GM11168 (cell line): Measurements from ENCODE around the gene MYO1H.

Source experiments
- in situ Hi-C: fragments of 300-500 bp; cut with MboI; formaldehyde crosslinking; loops from one replicate; pipeline ENCODE4 v1.12.0; 2022; ENCODE audit warnings: low sequenced_read_pairs; ENCODE audit not compliant: unreplicated experiment

MYO1H gene

DNA sequence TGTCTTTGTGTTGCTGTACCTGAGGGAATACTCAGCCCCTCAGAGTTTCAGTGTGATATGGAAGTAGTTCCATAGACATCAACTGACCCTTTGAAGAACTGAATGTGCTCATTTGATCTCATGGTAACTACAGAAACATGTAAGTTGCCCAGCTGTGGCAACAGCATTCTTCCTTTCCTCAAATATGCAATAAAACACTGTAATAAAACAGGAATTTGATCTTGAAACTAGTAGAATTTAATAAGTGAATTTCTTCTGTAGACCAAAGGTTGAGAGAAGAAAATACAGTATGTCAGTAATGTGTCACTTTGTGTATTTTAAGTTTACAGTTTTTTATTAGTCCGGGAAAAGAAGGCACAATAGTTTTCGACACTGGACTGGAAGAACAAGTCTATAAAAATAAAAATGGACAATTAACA is 97.5 kb downstream of the MYO1H start:
- in situ Hi-C loops, result no loop called here

DNA sequence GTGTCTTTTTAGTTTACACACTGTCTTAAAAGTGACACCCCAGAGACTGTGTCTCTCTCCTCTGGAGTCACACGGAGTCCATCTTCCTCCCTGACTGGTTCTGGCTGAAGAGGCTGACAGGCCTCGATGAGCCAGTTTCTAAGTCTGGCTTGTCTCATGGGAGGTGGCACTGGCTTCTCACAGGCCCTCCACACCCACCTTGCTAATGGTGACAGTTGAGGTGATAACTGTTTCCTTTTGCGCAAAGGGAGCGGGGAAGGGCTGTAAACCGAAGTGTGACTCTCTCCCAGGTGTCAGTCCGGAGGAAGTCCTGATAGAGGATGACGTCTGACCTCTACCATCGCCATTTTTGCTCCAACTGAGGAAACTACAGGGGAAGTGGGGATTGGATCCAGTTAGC is 99.2 kb downstream of the MYO1H start:
- in situ Hi-C loops, result no loop called here

DNA sequence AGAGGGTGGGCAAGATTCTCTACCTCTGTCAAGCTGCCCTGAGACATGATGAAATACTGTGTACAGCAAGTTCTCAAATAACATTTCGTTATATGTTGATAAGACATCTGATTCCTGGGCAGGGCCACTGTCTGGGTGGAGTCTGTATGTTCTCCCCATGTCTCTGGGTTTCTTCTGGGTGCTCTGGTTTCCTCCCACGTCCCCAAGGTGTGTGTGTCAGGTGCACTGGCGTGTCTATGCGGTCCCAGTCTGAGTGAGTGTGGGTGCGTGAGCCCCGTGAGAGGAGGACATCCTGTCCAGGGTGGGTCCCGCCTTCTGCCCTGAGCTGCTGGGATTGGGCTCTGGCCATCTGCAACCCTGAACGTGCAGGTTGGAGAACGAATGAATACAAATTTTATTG is 99.8 kb downstream of the MYO1H start:
- in situ Hi-C loops, result no loop called here

DNA sequence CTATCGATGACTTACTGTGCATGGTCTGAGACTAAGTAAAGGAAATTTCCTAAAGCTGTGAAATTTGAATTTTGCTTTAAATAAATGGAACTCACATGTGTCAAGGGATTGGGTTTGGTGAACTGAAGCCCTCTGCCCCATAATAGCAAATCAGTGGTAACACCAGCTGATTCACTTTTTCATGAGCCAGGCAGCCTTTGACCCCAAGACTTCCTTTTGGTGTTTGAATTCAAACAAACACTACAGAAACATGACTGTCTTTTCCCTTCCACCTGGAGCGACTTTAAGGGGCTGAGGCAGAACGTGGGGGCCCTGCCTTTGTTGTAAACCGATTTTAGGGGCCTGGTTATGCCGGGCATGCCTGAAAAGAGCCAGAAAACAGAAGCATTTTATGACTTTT is 100.6 kb downstream of the MYO1H start:
- in situ Hi-C loops, result no loop called here

DNA sequence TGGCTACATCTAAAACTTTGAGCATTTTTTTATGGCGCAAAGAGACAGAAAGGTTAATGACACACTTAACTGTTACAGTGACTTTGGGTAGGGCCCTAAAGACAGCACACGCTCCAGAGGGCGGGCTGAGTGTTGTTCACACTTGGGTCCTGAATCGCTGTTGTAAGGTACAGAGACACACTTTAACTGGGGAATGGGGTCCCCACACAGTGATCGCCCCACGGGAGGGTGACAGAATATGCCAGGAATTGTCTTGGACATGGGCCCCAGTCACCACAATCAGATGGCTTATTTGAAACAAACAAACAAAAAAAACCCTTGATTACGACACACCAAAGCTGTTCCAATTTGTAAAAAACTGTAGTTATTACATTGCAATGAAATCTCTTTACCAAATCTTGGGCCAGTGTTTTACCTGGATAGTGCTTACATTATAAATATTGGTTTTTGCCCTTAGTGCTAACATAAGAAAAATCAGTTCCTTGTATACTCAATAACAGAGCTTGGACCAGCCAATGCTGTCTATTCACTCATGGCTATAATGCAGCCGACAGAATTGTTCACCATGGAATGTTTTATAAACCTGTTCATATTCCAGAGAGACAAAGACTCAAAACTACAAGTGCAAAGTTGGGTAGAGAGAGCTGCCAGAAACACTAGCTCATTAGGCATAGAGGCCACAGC is 101.1 kb downstream of the MYO1H start:
- in situ Hi-C loops, result no loop called here

DNA sequence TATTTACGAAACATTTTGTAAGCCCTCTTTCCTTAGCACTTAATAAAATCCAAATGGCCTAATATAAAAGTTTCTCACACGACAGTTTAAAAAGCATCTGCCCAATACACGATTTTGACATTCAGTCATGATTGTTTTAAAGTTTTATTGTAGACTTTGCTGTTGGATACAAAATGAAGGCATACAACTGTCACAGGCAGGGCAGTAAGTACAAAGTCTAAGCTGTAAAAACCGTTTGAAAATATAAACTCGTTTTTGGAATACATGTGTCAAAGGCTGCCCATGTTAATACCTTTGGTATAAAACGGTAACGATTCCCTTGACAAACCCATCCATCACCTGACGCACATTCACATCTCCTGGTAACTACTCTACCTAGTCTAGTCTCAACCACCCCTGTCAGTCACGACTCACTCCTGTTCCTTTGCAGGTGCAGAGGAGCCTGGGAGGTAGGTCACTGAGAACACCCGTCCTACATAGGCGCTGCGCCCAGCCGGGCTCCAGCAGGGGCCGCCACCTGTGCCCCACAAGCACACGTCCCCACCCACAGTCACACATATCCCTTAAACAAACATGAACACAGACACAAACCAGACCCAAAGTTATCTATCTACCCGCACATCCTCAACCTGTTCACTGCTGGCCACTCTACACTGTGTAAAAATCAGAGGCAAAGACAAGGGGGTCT is 102.3 kb downstream of the MYO1H start:
- in situ Hi-C loops, result no loop called here

DNA sequence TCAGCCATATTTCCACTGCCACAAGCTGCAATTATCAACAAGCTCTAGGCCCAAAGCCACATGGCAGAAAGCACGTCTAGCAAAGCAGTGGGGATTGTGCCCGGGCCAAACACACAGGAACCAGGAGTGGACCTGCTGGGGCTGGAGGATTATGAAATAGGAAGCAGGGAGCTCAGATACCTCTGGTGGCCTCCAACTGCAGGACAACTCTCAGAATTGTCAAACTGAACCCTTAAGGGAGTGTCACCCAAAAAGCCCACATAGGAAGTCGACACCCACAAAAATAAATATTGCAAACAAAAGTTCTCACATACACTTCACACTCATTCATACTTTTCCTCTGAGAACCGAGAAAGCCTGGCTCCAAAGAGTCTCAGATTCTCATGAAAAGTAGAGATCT is 103.3 kb downstream of the MYO1H start:
- in situ Hi-C loops, result no loop called here

DNA sequence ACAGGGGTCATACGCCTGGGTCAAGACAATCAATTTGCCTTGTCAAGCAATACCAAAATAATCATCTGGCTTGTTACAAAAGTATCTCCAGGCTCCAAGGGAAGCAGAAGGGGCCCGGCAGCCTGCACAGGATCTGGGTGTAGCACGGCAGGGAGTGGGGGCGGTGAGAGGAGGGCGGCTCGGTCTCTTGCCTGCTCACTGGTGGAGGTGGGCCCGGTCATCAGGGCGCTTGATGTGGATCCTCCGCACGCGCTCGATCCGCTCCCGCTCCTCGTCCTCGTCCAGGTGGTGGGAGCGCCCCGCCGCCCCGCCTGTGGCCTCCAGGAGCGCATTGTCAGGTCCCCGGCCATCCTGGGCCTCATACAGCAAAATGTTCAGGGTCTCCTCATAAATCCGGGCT is 103.7 kb downstream of the MYO1H start:
- in situ Hi-C loops, result no loop called here

DNA sequence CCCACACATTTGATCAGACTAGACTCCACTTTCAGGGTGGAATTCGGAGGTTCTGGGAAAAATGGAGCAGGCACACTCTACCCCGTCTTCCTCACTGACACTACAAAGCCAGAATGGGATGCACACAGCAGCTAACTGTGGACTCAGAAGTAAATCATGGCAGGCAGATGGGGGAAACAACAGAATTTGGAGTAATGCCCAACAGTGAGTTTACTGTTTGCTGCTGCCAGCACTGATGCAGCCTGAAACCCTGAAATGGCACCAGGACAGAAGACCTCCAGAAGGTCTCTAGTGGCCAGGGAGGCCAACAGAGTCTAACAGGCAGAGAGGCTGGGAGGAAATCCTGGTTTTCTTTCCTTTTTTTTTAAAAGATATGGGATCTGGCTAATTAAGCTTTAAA is 104.8 kb downstream of the MYO1H start:
- in situ Hi-C loops, result no loop called here

DNA sequence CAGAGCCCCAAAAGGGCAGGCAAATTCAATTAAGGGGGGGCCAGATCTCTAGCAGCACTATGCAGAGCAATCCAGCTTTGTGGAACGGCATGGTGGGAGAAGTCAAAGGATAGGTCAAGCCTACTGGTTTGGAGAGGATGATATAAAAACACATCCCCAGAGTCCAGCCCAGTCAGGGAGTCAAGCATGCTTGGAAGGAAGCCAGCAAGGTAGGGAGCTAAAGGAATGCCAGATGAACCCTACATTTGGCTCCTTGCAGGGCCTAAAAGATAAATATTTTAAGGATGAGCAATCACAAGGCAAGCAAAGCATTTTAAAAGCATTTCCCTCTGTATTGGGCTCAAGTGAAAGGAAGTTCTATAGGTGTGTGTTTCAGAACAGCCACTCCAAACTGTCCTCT is 108.0 kb downstream of the MYO1H start:
- in situ Hi-C loops, result no loop called here

DNA sequence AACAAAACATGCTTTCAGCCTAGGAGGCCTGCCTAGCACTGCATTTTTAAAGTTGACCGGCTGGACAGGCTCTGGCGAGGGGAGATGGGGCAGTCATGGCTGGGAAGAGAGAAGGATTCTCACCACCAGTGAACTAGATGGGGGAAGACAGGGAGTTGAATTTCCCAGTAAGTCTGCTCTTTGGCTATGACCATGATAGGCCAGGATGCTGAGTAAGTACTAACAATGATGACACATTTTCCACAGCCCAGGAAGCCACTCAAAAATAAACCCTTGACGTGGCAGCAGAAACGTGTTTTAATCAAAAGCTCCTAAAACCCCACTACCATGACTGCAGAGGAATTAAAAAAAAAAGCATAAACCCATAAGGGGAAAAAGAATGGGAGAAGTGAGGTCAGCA is 110.4 kb downstream of the MYO1H start:
- in situ Hi-C loops, result no loop called here

DNA sequence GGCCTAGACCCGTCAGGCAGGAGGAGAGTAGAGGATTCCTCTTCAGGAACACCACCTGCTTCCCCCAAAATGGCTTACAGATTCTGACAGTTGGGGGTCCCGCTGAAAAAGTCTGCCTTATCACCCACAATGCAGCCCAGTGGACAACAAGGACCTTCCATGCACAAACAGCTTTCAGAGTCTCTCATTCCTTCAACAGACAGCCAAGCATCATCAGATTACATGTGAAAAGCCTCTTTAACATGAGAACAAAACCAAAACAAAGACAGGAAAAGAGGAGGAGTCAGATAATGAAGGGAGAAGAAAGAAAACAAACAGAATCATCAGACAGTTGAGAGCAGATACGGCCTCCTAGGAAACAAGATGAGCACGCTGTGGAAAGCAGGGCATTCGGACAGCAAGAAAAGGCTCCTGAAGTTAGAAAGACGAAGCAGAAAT is 111.1 kb downstream of the MYO1H start:
- in situ Hi-C loops, result no loop called here

DNA sequence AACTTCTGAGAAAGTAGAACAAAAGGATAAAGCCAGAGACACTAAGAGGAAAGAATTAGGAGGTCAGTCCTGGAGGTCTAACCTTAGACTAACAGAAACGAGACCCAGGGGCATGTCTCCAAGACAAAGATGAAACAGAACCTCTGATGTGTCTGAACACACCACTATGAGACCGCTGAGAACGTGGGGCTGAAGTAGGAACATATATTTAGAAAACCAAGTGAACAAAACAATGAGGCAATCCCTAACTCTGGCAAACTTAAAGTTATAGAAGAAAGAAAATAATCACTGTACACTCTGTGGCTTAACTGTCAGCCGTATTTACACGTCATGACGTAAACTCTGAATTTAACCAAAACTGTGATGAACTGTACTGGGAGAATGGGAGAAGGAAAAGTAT is 111.5 kb downstream of the MYO1H start:
- in situ Hi-C loops, result no loop called here

DNA sequence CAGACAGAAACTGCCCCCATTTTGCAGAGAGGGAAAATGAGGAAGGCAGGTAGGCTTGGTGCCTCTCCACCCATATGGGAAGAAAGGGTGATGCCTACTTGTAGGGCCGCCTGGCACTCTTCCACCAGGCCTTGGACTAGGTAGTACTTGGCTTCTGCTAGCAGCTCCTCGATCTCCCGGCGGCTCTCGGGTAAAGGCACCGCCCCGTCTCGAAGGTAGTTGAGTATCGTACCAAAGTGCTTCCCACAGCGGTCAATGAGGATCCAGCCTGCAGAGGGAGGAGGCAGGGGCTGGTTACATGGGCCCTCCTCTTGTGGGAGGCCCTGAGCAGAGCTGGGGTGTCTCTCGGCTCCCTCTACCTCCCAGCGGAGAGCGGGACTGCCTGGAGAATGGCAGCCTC is 112.8 kb downstream of the MYO1H start:
- in situ Hi-C loops, result no loop called here

DNA sequence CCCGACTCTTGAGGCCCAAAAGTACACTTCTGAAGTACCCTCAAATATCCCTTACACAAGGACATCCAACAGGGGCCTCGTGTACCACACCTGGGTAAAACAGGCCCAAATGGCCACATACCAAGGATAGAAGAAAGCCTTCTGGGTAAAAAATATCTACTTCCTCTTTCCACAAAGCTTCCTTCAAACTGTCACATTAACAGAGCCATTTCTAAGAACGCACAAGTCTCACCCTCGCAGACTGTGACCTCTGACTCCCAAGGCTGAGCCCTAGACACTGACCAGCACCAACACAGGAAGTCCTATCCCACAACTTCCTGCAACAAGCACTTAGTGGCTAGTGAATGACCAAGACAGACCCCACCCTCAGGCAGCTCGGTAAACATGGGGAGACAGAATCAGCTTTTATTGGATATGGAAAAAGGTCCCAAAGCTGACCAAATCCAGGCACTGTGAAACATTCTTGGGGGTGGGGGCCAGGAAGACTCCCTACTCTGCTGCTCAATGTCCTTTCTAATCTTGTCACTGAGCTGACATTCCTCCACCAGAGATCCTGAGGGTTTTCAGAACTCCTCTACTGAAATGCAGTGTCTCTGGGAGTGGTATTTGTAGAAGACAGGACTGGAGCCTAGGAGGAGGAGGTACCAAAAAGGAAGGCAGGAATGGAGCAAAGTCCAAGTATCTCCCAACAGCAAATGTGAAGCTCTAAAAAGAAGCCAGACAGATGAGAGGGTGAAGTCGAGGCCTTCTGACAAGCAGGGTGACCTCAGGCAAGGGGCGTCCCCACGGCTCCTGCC is 113.5 kb downstream of the MYO1H start:
- in situ Hi-C loops, result no loop called here

DNA sequence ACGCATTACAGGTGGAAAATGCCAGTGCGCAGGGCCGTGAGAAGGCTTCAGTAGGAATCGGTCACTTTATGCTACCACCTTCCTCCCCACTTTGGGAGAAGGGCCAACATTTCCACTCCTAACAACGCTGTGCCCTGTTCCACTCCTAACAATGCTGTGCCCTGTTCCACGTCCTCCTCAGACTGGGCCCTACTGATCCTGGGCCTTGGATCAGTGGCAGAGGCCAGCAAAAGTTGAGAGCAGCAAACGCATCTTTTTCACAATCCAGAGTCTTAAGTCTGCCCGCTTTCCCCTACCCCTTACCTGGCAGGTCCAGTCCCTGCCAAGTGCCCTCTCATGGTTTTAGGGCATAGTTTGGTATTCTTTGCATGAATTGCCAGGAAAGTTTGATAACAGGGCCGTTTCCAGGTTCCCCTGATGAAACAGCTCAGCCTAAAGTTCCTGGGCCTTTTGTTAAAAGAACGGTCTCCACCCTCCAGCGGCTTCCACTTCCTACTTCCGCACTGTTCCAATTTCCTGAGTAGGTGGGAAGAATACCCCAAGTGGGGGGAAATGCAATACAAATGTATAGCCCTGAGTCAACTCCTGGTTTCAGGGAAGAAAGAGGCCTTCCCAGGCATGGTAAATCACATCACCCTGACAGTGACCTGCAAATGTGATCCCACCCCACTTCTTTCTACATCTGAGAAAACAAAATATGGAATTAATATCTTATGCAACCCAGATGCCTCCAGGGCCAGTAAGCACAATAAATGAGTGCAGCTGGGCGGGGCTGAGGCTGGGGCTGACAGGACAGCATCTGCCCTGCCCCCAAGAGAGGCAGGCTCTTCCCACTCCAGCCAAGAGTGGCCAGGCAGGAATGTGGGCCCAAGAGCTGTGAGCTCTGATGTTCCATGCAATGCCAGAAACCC is 114.4 kb downstream of the MYO1H start:
- in situ Hi-C loops, result no loop called here

DNA sequence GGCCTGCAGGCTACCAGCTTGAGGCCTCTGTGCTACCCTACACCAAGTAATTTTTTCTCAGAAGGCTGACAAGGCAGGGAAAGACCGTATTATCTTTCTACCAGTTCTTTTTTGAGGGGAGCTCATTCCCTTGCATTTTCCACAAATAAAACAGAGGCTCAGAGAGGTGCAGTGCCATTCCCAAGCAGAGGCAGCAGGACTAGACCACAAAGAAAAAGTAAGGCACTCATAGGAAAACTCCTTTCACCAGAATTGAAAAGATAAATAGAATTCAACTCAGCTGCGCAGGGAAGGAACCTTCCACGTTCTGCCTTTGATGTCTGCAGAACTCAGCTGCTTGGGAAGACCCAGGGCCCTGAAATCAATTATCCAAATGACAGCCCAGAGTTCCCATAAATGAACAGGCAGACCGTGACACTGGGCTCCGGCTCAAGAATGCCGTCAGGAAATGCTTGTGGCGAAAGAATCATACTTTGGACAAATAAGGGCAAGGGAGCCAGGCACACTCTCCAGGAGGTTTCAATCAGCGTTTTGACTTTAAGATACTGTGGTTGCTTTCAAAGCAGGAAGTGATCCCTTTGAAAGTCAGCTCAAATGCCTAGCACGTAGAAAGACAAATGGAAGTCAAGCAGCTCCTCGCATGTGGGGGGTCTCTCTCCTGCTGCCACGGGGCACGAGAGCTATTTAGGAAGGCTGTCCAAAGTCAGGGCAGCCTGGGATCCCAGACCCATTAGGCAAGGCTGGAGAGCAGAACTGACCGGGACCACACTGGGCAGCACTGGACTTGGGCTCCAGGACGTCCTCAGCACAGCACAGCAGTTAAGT is 115.4 kb downstream of the MYO1H start:
- in situ Hi-C loops, result no loop called here

DNA sequence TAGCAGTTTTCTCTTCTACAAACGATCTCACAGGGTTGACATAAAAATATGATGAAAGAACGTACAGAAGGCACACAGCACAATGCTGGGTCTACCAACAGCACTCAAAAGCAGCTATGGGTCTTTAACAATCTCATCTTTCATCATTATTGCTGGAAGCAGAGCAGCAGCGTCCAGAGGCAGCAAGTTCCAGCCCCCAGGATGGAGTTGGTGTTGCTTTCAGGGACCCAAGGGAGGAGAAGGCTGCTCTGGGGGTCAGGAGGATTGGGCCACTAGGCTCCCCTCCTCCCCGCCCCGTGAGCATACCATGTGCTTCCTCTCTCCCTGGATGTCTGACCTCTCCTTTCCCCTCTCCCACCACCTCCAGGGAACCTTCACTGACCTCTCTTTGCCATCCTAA is 116.1 kb downstream of the MYO1H start:
- in situ Hi-C loops, result no loop called here

DNA sequence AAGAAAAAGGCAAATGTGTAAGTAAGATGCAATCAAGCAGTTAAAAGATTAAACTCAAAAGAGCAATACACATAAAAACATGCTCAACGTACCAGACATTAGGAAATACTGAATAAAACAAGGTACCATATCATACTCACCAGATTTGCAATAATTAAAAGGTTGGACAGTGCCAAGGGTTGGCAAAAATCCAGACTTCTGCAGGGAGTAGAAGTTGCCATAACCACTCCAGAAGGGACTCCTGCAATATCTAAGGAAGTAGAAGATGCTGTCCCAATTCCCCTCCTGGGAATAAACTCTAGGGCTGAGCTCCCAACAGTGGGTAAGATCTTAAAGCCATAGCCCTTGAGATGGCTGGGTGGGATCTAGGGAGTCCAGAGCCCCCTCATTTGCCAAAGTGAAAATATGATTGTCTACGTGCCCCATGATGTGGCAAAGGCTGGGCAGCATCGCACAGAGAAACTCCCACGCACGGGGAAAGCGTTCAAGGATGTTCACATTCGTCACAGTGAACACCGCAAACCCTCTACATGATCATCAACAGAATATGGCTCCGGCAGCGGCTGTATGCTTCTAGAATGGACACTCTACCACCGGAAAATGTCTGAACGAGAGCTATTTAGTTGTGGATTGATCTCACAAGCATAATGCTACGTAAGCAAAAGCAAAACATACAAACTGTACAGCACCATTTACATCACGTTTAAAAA is 117.1 kb downstream of the MYO1H start:
- in situ Hi-C loops, result no loop called here
